Measurements from ENCODE around the gene ALG3. TPM values are rescaled to one million over a fixed set of nuclear protein-coding genes. Genes with fewer than 3 reads are reported as not detected.

ALG3 gene
- total and polyA plus RNA-seq, 9 of the 15 experiments (the other 6 are each of a cell fraction or from before 2014, with no cell fraction given), result 37.5 to 107 (median 80.1) TPM

GRCh38 chr3:184259878-184260723 lies 11.3 kb upstream of the ALG3 start (continued):
- TF ChIP-seq NR4A1 (CRISPR knock-in tag; IDR thresholded peaks at IDR 0.05) (no peak), NR4A1 (tag; IDR thresholded peaks at IDR 0.05) (no peak), ZNF282 (CRISPR knock-in tag; IDR thresholded peaks at IDR 0.05) (no peak), BRF2 (IDR thresholded peaks at IDR 0.05; ENCODE audit: borderline replicate concordance, insufficient read depth, insufficient read length) (no peak), USF2 (CRISPR knock-in tag; IDR thresholded peaks at IDR 0.05) (no peak), KDM5B (IDR thresholded peaks at IDR 0.05; ENCODE audit: insufficient replicate concordance, low read depth, low read length) (peak; percentile 22), ZNF184 (CRISPR knock-in tag; IDR thresholded peaks at IDR 0.05) (no peak), ZNF316 (IDR thresholded peaks at IDR 0.05) (no peak), NFIC (IDR thresholded peaks at IDR 0.05) (no peak), ZNF280B (CRISPR knock-in tag; IDR thresholded peaks at IDR 0.05) (no peak), ZBTB5 (IDR thresholded peaks at IDR 0.05) (no peak), FIP1L1 (IDR thresholded peaks at IDR 0.05; ENCODE audit: low read depth, low read length, poor library complexity, severe bottlenecking) (no peak), ZNF324 (CRISPR knock-in tag; IDR thresholded peaks at IDR 0.05) (no peak), RREB1 (CRISPR knock-in tag; IDR thresholded peaks at IDR 0.05) (no peak), ZNF668 (CRISPR knock-in tag; IDR thresholded peaks at IDR 0.05) (no peak)

All from K562 (cell line).